Mammary epithelial cell (primary cell): ENCODE measurements around the gene JADE3.

ENCODE experiments used
- EZH2 ChIP-seq: IDR thresholded peaks from 2 replicates; pipeline ENCODE4 v1.6.1; 2012; ENCODE audit warnings: low read length, inconsistent platforms, borderline replicate concordance
- TF ChIP-seq, protein P1 (sequence below), 2 donors: IDR thresholded peaks in 1 of 2; conservative IDR thresholded peaks in 1 of 2; 2 replicates each; pipeline ENCODE4 v1.5.1; 2011 to 2012; ENCODE audit warnings: inconsistent platforms in 2 of 2, low read length in 2 of 2, mild to moderate bottlenecking in 2 of 2, control low read depth in 1 of 2, low read depth in 1 of 2; ENCODE audit not compliant: insufficient read depth in 1 of 2; ENCODE audit errors: extremely low read depth in 1 of 2

DNA sequence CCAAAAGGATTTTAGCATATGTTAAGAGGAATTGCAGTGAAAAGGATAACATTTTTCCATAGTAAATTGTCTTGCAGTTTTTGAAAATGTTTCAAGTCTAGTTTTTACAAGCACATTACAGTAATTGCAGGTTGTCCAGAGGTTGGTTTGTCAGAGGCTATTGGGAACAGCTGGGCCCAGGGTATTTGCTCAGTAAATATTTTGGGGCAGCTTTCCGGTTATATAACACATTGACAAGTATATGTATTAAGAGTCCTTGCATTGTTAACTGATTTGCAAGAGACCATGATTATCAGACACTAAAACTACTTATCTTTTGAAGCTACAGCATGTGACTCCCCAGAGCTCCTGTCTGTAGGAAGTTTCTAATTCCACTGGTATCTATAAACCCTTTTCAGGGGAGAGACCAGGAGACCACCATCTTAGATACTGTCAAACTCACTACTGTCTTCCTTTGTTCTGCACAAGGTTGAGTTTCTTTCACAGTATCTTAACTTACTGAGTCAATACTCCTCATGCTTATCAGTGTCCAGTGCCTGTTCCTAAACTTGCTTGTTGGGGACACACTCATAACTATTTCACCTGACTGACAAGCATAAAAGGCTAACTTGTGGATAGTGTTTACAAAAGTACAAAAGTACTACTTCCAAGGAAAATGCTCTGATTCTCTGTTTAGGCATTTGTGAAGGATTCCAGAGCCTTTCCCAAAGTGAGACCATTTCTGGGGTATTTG is 147.1 kb downstream of the JADE3 start:
- TF ChIP-seq EZH2 = no peak
- TF ChIP-seq, protein P1, sequence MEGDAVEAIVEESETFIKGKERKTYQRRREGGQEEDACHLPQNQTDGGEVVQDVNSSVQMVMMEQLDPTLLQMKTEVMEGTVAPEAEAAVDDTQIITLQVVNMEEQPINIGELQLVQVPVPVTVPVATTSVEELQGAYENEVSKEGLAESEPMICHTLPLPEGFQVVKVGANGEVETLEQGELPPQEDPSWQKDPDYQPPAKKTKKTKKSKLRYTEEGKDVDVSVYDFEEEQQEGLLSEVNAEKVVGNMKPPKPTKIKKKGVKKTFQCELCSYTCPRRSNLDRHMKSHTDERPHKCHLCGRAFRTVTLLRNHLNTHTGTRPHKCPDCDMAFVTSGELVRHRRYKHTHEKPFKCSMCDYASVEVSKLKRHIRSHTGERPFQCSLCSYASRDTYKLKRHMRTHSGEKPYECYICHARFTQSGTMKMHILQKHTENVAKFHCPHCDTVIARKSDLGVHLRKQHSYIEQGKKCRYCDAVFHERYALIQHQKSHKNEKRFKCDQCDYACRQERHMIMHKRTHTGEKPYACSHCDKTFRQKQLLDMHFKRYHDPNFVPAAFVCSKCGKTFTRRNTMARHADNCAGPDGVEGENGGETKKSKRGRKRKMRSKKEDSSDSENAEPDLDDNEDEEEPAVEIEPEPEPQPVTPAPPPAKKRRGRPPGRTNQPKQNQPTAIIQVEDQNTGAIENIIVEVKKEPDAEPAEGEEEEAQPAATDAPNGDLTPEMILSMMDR (conservative IDR thresholded peaks at IDR 0.05 in 1 of 2, IDR thresholded peaks at IDR 0.05 in 1 of 2; ENCODE audit: extremely low read depth in 1 of 2, insufficient read depth in 1 of 2, low read depth in 1 of 2, low read length in 2 of 2) = no peak
